Stomach (tissue), 9 donors: ENCODE results near the gene MEGF8. TPM values are rescaled to one million over a fixed set of nuclear protein-coding genes. Genes with fewer than 3 reads are reported as not detected.
"Not testable (repeated sequence)": the region's sequence is repeated elsewhere in the genome, so short reads cannot be mapped to it uniquely, and the experiment has no call there.

Source experiments
- DNase-seq, 2 donors: peaks; one replicate each; pipeline versions ENCODE4 v3.0.0 to v3.0.0-alpha.2; 2013 to 2019
- H3K27ac ChIP-seq, 5 donors: fragments of 200-600 bp in 4 of 5; sonication (generic) in 4 of 5; one replicate each; pipeline ENCODE4 v1.5.1; 2013 to 2019; ENCODE audit warnings: mild to moderate bottlenecking in 1 of 5, moderate library complexity in 1 of 5
- H3K27me3 ChIP-seq, 3 donors: fragments of 200-600 bp; sonication (generic); one replicate each; pipeline ENCODE4 v1.5.1; 2017 to 2019; ENCODE audit warnings: mixed run types in 1 of 3
- H3K36me3 ChIP-seq, 4 donors: fragments of 200-600 bp; sonication (generic); 1 replicate in 3 of 4; 2 replicates in 1 of 4; pipeline ENCODE4 v1.5.1; 2016 to 2019
- H3K4me1 ChIP-seq, 4 donors: fragments of 200-600 bp; sonication (generic); one replicate each; pipeline ENCODE4 v1.5.1; 2016 to 2019
- H3K4me3 ChIP-seq, 4 donors: fragments of 200-600 bp; sonication (generic) in 3 of 4; one replicate each; pipeline ENCODE4 v1.5.1; 2016 to 2019; ENCODE audit warnings: mild to moderate bottlenecking in 1 of 4
- H3K9me3 ChIP-seq, 4 donors: fragments of 200-600 bp; sonication (generic); one replicate each; pipeline ENCODE4 v1.5.1; 2016 to 2019
- EP300 ChIP-seq: sonication (generic); formaldehyde crosslinking; IDR thresholded peaks from one replicate; pipeline ENCODE4 v1.6.1; 2017; ENCODE audit warnings: antibody characterized with exemption
- POLR2A ChIP-seq, 4 donors: fragments of 450-650 bp; IDR thresholded peaks; one replicate each; pipeline ENCODE4 v1.6.1; 2016; ENCODE audit warnings: antibody characterized with exemption in 4 of 4, control low read depth in 2 of 4, mild to moderate bottlenecking in 1 of 4, moderate library complexity in 1 of 4
- POLR2AphosphoS5 ChIP-seq, 3 donors: sonication (generic); formaldehyde crosslinking; IDR thresholded peaks; one replicate each; pipeline ENCODE4 v1.6.1; 2016; ENCODE audit warnings: antibody characterized with exemption in 3 of 3
- WGBS, 5 donors: extraction: QIAGEN DNeasy Blood & Tissue Kit in 3 of 5; methylation state at CpG; one replicate each; pipeline versions ENCODE4 v1.1.5 to v1.1.7; 2013 to 2018; 5-methylcytosine and 5-hydroxymethylcytosine counted together
- intact Hi-C: fragments of 100-400 bp; cut with DNase I; formaldehyde crosslinking; loops from one replicate; pipeline ENCODE4 v1.15.1; 2023; ENCODE audit warnings: low total_unique reads
- polyA plus RNA-seq, 3 donors: library from polyadenylated mRNA; stranded (reverse); fragments of 200-250 nt; gene quantifications; one replicate each; pipeline ENCODE4 v1.2.3, GENCODE V29; 2013
- total RNA-seq, 5 donors: library from RNA; depleted of rRNA; stranded (reverse); fragments of >200 nt; gene quantifications; one replicate each; pipeline versions ENCODE4 v1.1.0 to v1.2.3, GENCODE V29; 2014 to 2016
- TF ChIP-seq, protein P1 (sequence below), 7 experiments: fragments of 450-650 bp in 4 of 7; fragments of 200-600 bp in 3 of 7; sonication (generic) in 3 of 7; IDR thresholded peaks; one replicate each; pipeline ENCODE4 v1.5.1; 2016 to 2019; ENCODE audit warnings: antibody characterized with exemption in 7 of 7, control low read depth in 2 of 7, mild to moderate bottlenecking in 1 of 7
- donor health status: healthy with polysubstance abuse.
- donor health status: Bipolar disorder and iron deficiency.
- donor health status: healthy.

The MEGF8 gene
- total and polyA plus RNA-seq, 8 donors: 2.6 to 46.3 (median 12.3) TPM

DNA sequence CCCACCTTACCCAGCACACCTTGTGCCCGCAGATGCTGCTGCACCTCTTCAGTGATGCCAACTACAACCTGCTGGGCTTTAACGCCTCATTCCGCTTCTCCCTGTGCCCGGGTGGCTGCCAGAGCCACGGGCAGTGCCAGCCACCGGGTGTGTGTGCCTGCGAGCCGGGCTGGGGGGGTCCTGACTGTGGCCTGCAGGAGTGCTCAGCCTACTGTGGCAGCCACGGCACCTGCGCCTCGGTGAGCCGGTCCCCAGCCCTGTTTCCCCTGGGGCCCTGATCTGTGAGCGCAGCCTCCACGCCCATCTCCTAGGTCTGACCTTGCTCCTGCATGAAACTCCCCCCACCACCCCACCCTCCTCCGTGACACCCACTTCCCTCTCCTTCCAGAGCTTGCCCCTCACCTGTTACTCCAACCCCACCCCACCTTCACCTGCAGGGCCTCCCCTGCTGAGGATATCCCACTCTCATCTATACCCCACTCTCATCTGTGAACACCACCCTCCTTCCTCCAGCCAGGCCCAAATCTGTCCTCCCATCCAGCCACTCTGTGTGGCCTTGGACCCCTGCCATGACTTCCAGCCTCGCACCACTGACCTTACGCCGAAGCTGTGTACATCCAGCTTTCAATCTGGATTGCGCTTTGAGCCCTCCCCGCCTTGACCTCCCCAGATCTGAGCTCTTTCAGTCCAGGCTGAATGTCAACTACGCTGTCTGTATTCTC, 8.7 kb downstream of the MEGF8 start:
- TF ChIP-seq EP300 (no peak), POLR2A (IDR thresholded peaks at IDR 0.05) (no peak)
- 82 to 91% (median 88%) methylated on average over 8 to 21 of the region's 21 CpGs for WGBS, 5 donors
- intact Hi-C loops: no loop called here
- H3K27me3 ChIP-seq: no peaks in the 10 kb centered on the region
- peaks cover 0 to 6% (median 0%) of the 10 kb centered on the region in 4 donors for H3K4me1 ChIP-seq
- H3K9me3 ChIP-seq: no peaks in the 10 kb centered on the region
- H3K36me3 ChIP-seq: peaks cover 12 to 49% (median 40%) of the 10 kb centered on the region in 4 donors
- no peak for DNase-seq
- no peak overlapping the region for H3K4me3 ChIP-seq
- no peak overlapping the region for H3K27ac ChIP-seq

DNA sequence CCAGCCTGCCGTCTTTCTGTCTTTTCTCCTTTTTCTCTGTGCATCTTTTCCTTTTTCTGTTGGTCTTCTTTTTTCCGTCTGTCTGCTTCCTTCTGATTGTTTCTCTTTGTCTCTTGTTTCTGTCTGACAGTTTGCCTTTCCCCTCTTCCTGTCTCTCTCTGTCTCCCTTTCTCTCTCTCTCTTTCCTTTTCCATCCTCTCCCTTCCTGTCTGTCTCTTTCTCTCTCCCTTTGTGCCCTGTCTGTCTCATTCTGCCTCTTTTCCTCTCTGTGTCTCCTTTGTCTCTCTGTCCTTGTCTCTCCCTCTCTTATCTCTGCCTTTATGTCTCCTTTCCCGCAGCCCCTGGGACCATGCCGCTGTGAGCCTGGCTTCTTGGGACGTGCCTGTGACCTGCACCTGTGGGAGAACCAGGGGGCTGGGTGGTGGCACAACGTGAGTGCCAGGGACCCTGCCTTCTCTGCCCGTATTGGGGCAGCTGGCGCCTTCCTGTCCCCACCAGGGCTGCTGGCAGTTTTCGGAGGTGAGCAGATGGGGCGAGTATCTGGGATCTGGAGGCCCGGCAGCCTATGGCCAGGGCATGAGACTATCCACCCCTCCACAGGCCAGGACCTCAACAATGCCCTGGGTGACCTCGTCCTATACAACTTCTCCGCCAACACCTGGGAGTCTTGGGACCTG, 9.4 kb downstream of the MEGF8 start:
- Histone ChIP-seq H3K4me1 (peaks cover 0 to 6% (median 0%) of the 10 kb centered on the region in 4 donors), H3K27me3 (no peaks in the 10 kb centered on the region), H3K9me3 (no peaks in the 10 kb centered on the region), H3K4me3 (no peak overlapping the region), H3K36me3 (peaks cover 12 to 53% (median 43%) of the 10 kb centered on the region in 4 donors), H3K27ac (no peak overlapping the region)
- no peak for TF ChIP-seq POLR2A (IDR thresholded peaks at IDR 0.05)
- TF ChIP-seq EP300: no peak
- TF ChIP-seq POLR2AphosphoS5 (IDR thresholded peaks at IDR 0.05): no peak
- TF ChIP-seq, protein P1, sequence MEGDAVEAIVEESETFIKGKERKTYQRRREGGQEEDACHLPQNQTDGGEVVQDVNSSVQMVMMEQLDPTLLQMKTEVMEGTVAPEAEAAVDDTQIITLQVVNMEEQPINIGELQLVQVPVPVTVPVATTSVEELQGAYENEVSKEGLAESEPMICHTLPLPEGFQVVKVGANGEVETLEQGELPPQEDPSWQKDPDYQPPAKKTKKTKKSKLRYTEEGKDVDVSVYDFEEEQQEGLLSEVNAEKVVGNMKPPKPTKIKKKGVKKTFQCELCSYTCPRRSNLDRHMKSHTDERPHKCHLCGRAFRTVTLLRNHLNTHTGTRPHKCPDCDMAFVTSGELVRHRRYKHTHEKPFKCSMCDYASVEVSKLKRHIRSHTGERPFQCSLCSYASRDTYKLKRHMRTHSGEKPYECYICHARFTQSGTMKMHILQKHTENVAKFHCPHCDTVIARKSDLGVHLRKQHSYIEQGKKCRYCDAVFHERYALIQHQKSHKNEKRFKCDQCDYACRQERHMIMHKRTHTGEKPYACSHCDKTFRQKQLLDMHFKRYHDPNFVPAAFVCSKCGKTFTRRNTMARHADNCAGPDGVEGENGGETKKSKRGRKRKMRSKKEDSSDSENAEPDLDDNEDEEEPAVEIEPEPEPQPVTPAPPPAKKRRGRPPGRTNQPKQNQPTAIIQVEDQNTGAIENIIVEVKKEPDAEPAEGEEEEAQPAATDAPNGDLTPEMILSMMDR (IDR thresholded peaks at IDR 0.05): no peak
- DNase-seq: no peak
- intact Hi-C loops: no loop called here
- 82 to 92% (median 89%) methylated on average over 13 of the region's 13 CpGs for WGBS, 5 donors

DNA sequence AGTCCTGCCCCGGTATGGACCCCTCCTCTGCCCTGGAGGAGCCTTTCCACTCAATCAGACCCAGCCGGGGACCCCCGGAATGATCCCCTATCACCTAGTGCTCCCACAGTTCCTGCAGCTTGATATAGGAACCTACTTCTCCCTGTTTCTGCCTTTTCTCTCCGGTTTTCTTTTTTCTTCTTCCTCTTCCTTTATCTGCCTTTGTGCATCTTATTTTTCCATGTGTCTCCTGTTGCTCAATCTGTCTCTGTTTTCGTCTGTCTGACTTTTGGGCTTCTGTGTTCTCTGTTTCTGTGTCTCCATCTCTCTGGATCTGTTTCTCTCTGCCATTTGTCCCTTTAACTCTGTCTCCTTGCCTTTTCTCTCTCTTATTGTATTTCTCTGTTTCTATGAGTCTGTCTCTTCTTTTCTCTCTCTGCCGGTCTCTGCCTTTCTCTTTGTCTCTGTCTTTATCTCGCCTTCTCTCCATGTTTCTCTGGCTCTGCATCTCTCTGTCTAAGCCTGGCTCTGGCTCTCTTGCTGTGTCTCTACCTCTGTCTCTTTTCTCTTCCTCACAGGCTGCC, 10.0 kb downstream of the MEGF8 start:
- H3K9me3 ChIP-seq: no peaks in the 10 kb centered on the region
- peaks cover 0 to 2% (median 0%) of the 10 kb centered on the region in 4 donors for H3K4me1 ChIP-seq
- peaks cover 12 to 59% (median 43%) of the 10 kb centered on the region in 4 donors for H3K36me3 ChIP-seq
- no peak for DNase-seq
- intact Hi-C loops: no loop called here
- 86 to 91% (median 87%) methylated on average over 7 of the region's 7 CpGs for WGBS, 5 donors
- no peaks in the 10 kb centered on the region for H3K27me3 ChIP-seq
- no peak overlapping the region for H3K27ac ChIP-seq
- H3K4me3 ChIP-seq: no peak overlapping the region
- TF ChIP-seq POLR2AphosphoS5 (IDR thresholded peaks at IDR 0.05): no peak
- TF ChIP-seq, protein P1 (IDR thresholded peaks at IDR 0.05): no peak
- TF ChIP-seq EP300: no peak
- TF ChIP-seq POLR2A (IDR thresholded peaks at IDR 0.05): no peak

DNA sequence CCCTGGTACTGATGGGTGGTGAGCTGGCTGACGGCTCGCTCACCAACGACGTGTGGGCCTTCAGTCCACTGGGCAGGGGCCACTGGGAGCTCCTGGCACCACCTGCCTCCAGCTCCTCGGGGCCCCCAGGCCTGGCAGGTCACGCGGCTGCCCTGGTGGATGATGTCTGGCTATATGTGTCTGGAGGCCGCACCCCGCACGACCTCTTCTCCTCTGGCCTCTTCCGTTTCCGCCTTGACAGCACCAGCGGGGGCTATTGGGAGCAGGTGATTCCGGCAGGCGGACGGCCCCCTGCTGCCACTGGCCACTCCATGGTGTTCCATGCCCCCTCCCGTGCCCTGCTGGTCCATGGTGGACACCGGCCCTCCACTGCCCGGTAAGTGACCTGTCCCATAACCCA, 10.5 kb downstream of the MEGF8 start:
- Histone ChIP-seq H3K4me3 (no peak overlapping the region), H3K27ac (no peak overlapping the region), H3K27me3 (no peaks in the 10 kb centered on the region), H3K9me3 (no peaks in the 10 kb centered on the region), H3K36me3 (peaks cover 12 to 65% (median 43%) of the 10 kb centered on the region in 4 donors), H3K4me1 (no peaks in the 10 kb centered on the region)
- DNase-seq: no peak
- TF ChIP-seq POLR2AphosphoS5 (IDR thresholded peaks at IDR 0.05) (no peak), POLR2A (IDR thresholded peaks at IDR 0.05) (no peak), EP300 (no peak)
- TF ChIP-seq, protein P1 (IDR thresholded peaks at IDR 0.05): no peak
- intact Hi-C loops: no loop called here
- WGBS, 5 donors: 91 to 95% (median 92%) methylated on average over 16 to 19 of the region's 19 CpGs

DNA sequence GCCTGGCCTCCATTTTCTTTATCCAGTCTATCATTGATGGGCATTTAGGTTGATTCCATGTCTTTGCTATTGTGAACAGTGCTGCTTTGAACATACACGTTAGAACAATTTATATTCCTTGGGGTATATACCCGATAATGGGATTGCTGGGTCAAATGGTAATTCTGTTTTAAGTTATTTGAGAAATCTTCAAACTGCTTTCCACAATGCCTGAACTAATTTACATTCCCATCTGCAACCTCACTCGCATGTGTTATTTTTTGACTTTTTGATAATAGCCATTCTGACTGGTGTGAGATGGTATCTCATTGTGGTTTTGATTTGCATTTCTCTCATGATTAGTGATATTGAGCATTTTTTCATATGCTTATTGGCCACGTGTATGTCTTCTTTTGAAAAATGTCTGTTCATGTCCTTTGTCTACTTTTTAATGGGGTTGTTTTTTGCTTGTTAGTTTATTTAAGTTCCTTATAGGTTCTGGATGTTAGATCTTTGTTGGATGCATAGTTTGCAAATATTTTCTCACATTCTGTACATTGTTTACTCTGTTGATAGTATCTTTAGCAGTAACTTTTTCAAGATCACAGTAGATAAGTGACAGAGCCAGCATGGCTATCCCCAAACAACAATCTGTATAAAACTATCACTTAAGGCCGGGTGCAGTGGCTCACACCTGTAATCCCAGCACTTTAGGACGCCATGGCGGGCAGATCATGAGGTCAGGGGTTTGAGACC, 13.9 kb downstream of the MEGF8 start:
- WGBS, 5 donors: 83 to 89% (median 87%) methylated on average over 7 of the region's 7 CpGs
- H3K27ac ChIP-seq, H3K4me3 ChIP-seq, H3K9me3 ChIP-seq, intact Hi-C loops, DNase-seq, H3K27me3 ChIP-seq, H3K4me1 ChIP-seq: not testable (repeated sequence)
- peaks cover 12 to 86% (median 60%) of the 10 kb centered on the region in 4 donors for H3K36me3 ChIP-seq

DNA sequence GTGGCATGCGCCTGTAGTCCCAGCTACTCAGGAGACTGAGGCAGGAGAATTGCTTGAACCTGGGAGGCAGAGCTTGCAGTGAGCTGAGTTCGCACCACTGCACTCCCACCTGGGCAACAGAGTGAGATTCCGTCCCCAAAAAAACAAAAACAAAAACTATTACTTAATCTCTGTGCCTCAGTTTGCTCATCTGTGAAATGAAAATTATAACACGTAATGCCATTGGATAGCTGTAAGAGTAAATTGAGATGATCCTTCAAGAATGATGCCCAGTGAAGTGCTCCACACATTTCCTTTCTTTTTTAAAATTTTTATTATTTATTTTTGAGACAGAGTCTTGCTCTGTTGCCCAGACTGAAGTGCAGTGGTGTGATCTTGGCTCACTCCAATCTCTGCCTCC, 14.5 kb downstream of the MEGF8 start:
- WGBS, 5 donors: 93 to 98% (median 96%) methylated on average over 4 of the region's 4 CpGs
- intact Hi-C loops, H3K9me3 ChIP-seq, H3K4me1 ChIP-seq, DNase-seq, H3K27me3 ChIP-seq, H3K4me3 ChIP-seq, H3K27ac ChIP-seq: not testable (repeated sequence)
- H3K36me3 ChIP-seq: peaks cover 15 to 87% (median 63%) of the 10 kb centered on the region in 4 donors
